ENCODE data around the gene RBFOX1. TPM values are rescaled to one million over a fixed set of nuclear protein-coding genes. Genes with fewer than 3 reads are reported as not detected.

RBFOX1 gene
- total and polyA plus RNA-seq, 9 donors = 0.28 to 2.6 (median 0.48) TPM; not detected in 2

DNA sequence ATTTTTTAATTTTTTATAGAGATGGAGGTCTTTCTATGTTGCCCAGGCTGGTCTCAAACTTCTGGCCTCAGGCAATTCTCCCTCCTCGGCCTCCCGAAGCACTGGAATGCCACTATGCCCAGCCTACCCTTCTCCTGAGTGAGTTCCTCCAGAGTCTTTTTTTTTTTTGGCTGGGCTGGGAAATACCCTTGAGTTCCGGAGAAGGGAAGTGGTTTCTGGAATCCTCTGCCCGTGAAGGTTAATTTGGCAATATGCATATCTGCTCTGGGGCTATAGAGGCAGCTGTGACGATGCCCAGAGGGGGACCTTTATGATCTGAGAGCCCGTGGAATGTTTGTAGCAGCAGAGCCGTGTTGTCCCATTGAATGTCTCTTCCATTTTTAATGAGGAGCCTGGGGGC is 217.5 kb downstream of the RBFOX1 start:
- H3K4me3 ChIP-seq = no peak overlapping the region
- H3K27me3 ChIP-seq = no peaks in the 10 kb centered on the region
- no peaks in the 10 kb centered on the region for H3K4me1 ChIP-seq (ENCODE audit: insufficient read depth)
- no peaks in the 10 kb centered on the region for H3K9me3 ChIP-seq
- 85 to 87% (median 85%) methylated on average over 7 of the region's 7 CpGs for WGBS, 3 donors
- no peak overlapping the region for H3K27ac ChIP-seq
- intact Hi-C loops (cut with DNase I) = loop anchor here in 1 of 4 donors (10.0 kb wide), 1 partner anchor 95 kb away; no protein-coding TSS in a partner anchor
- no peaks in the 10 kb centered on the region for H3K36me3 ChIP-seq
- TF ChIP-seq, protein P1, sequence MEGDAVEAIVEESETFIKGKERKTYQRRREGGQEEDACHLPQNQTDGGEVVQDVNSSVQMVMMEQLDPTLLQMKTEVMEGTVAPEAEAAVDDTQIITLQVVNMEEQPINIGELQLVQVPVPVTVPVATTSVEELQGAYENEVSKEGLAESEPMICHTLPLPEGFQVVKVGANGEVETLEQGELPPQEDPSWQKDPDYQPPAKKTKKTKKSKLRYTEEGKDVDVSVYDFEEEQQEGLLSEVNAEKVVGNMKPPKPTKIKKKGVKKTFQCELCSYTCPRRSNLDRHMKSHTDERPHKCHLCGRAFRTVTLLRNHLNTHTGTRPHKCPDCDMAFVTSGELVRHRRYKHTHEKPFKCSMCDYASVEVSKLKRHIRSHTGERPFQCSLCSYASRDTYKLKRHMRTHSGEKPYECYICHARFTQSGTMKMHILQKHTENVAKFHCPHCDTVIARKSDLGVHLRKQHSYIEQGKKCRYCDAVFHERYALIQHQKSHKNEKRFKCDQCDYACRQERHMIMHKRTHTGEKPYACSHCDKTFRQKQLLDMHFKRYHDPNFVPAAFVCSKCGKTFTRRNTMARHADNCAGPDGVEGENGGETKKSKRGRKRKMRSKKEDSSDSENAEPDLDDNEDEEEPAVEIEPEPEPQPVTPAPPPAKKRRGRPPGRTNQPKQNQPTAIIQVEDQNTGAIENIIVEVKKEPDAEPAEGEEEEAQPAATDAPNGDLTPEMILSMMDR (IDR thresholded peaks at IDR 0.05) = no peak
- DNase-seq = no peak

- WGBS, 3 donors = 91 to 92% (median 91%) methylated on average over 7 of the region's 7 CpGs
- Histone ChIP-seq H3K27me3 (no peaks in the 10 kb centered on the region), H3K9me3 (no peaks in the 10 kb centered on the region), H3K4me3 (no peak overlapping the region), H3K36me3 (no peaks in the 10 kb centered on the region), H3K27ac (no peak overlapping the region), H3K4me1 (ENCODE audit: insufficient read depth) (no peaks in the 10 kb centered on the region)
- intact Hi-C loops (cut with DNase I) = loop anchor here in 1 of 4 donors (10.0 kb wide), 1 partner anchor 101 kb away; no protein-coding TSS in a partner anchor
- DNase-seq = no peak
- TF ChIP-seq, protein P1 (IDR thresholded peaks at IDR 0.05) = no peak
- TF ChIP-seq EP300 (IDR thresholded peaks at IDR 0.05) (no peak), POLR2A (IDR thresholded peaks at IDR 0.05) (no peak)
These were observed 222.8 kb downstream of the RBFOX1 start for GRCh38 chr16:7555459-7555858.

DNA sequence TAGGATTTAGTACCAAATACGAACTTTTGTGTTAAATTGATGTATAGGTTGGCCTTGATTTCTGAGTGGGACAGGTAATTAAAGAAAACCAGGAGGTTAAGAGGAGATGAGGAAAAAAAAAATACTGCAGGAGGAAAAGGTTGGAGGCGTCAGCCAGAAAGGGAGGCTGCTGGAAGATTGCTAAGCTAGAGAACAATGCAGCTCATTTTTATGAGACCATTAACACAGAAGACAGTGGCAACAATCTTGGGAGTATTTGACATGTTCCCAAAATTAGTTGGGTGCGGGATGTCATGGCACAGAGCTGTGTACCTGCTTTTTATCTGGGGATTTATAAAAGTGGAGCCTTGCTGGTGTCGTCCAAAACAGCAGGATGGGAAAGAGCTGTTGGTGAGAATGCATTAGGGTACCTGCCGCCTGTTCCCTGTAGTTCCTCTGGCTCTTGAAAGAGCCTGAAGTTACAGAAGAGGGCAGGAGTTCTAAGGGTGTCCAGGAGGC is 229.3 kb downstream of the RBFOX1 start:
- 64 to 76% (median 65%) methylated on average over 5 of the region's 5 CpGs for WGBS, 3 donors
- H3K4me1 ChIP-seq (ENCODE audit: insufficient read depth) = no peaks in the 10 kb centered on the region
- H3K9me3 ChIP-seq = no peaks in the 10 kb centered on the region
- no peak for DNase-seq
- intact Hi-C loops (cut with DNase I) = no loop called here
- H3K27ac ChIP-seq = no peak overlapping the region
- H3K36me3 ChIP-seq = no peaks in the 10 kb centered on the region
- no peak overlapping the region for H3K4me3 ChIP-seq
- TF ChIP-seq, protein P1 (IDR thresholded peaks at IDR 0.05) = no peak
- TF ChIP-seq EP300 (IDR thresholded peaks at IDR 0.05) (no peak), POLR2A (IDR thresholded peaks at IDR 0.05) (no peak)
- no peaks in the 10 kb centered on the region for H3K27me3 ChIP-seq

DNA sequence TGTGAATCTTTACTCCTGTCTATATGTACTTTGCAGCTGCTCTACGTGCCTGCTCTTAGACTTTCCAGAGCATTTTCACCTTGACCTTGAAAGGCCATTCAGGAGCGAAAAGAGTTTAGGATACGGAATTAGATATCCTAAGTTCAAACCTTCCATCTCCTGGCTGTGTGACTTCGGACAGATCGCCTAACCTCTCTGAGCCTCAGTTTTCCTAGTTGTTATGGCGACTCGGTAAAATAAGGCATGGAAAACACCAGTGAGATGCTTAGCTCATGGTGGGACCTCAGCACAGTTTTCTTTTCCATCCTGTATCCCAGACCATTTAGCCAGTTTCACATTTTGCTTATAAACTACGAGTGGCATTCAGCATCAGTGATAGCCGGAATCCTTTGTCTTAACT is 233.7 kb downstream of the RBFOX1 start:
- no peak for DNase-seq
- no peaks in the 10 kb centered on the region for H3K36me3 ChIP-seq
- H3K9me3 ChIP-seq = peaks cover 0 to 3% of the 10 kb centered on the region in 2 donors
- TF ChIP-seq EP300 (IDR thresholded peaks at IDR 0.05) (no peak), POLR2A (IDR thresholded peaks at IDR 0.05) (no peak)
- TF ChIP-seq, protein P1 (IDR thresholded peaks at IDR 0.05) = no peak
- H3K27me3 ChIP-seq = no peaks in the 10 kb centered on the region
- no peaks in the 10 kb centered on the region for H3K4me1 ChIP-seq (ENCODE audit: insufficient read depth)
- no peak overlapping the region for H3K4me3 ChIP-seq
- intact Hi-C loops (cut with DNase I) = no loop called here
- H3K27ac ChIP-seq = no peak overlapping the region
- WGBS, 3 donors = 79 to 85% (median 79%) methylated on average over 9 of the region's 9 CpGs

All from ovary (tissue), 9 donors.